Activated CD4-positive, CD25-positive, alpha-beta regulatory T cell treated with anti-CD3 and anti-CD28 coated beads, Interleukin-2, amount 50 U/mL, for 72 hours (primary cell): Measurements from ENCODE around the gene MCC.

Experiments
- DNase-seq: peaks from one replicate; pipeline ENCODE4 v3.0.0; 2021

MCC gene

DNA sequence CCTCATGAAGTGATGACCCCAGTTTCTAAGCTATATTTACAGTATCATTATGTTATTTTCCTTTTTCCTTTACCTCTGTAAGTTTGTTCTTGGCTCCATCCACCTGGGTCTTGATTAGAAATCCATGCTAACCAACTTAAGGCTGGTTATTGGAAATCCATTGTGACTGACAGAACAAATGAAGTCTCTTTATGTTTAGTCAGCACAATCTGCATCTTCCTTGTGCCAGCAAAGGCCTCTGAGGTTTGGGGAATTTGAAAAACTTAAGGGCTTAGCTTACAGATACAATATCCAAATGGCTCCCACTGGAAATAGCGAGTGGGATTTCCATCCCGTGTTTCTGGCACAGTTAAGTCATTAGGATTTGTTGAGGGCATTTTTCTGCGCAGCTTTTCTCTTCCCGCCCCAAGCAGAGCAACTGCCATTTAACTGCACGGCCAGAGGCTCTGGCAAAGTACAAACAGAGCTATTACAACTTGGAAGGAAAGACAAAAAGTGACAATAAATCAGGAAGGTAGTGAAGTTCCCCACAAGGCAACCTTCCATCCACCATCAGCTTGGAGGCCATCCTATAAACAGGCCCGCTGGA lies 447.5 kb downstream of the MCC start:
- DNase-seq, result no peak

DNA sequence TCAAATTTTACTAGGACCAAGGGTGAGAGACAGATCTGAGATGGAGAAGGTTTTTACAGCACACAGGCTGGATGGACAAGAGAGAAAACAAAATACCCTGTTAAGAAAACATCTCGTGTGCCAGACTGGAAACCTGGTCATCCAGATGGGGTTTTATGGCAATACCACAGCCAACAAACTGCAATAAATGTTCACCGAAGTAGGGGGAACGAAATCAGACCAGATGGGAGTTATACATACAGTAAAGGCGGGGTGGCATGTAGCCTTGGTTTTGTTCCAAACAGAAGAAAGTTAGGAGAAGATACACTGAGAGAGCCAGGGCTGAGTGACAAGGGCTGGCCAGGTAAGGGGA lies 448.3 kb downstream of the MCC start:
- no peak for DNase-seq

DNA sequence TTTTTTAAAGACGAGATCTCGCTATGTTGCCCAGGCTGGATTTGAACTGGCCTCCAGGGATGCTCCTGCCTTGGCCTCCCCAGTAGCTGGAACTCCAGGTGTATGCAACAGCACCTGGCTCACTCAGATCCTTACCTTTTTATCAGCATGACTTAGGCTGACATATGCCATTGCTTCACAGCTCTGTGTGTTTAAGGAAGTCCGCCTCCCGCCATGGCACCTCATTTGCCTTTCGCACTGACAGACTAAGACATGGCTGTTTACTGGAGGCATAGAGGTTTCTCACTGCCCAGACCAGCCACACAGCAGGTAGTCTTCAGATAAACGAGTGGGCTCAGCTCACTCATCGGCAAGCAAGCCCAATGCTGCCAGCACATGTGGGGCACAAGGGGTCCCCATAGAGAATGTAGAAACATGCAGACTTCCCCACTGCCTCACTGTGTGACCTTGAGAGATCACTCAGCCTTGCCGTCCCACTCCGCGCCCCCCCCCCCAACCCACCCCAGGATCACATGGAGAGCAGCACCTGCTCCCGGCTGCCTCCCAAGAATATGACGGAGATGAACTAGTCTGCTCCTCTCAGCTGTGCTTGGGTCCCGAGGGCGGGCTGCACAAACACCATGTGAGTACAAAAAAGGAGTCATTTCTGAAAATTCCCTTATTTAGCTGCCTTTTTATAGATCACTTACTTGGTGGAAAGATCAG lies 448.9 kb downstream of the MCC start:
- no peak for DNase-seq

DNA sequence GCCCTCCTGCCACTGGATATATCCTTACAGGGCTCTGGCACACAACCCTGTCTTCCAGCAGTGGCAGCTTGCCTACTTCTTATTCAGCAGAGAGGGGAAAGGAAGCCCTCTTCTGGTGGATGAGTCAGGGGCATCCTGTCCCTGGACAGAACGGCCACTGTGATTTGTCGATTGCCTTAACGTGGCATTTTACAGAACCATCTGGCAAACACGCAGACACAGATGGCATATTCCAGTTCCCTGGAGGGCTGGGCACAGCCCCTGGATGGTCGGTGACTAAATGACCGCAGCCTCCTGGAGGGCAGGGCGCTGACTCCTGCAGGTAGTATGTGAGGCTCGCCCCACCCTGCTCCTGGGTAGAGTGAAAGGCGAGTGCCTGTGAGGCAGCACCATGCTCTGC lies 449.5 kb downstream of the MCC start:
- DNase-seq, result no peak

DNA sequence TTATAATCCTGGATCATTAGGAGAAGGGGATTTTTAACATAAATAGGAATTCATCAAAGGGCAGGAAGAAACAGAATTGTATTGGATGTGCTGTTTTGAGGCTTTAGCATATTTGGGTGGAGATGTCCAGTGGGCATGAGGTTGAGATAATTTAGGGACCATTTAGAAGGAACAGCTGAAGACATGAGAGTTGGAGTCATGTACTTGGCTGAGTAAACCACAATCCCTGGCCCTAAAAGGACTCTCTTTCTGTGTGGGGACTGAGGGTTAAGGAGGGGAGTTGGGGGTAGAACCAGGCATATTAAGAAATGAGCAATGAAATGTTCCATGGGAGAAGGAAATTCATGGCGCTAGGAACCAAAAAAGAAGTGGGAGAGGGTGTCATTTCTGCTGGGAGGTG lies 450.1 kb downstream of the MCC start:
- DNase-seq, result no peak

DNA sequence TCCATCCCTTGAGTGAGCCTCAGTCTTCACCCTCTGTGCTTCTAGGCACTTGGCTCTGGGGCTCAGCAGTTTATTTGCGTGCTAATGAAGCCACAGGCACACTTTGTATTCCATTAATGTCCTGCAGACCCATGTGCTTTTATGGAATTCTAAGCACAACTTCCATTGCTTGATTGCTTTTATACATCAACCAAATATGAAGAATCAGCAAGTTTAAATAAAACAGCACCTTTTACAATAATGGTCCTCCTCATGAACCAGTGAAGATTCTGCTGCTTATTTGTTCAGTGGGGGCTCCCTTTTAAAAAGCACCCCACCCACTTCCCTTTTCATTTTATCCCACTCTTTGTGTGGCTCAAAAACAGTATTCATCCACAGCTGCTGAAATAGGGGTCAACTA lies 451.4 kb downstream of the MCC start:
- no peak for DNase-seq

DNA sequence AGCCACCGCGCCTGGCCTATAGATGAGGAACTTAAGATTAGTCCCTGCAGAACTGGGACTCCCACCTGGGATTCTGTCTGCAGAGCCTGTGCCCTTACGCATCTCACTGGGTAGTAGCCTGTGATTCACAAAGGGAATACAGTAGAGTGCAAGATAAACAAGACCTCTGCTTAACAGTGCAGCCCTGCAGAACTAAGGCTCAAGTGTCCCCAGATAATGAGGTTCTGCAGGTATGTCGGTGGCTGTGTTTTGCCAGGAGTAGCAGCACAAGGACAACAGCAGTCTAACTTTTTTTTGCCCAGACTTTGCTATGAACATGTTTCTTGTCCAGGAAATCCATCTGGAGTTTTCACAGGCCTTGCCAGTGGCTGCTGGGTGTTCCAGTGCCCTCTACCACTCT lies 451.9 kb downstream of the MCC start:
- no peak for DNase-seq

DNA sequence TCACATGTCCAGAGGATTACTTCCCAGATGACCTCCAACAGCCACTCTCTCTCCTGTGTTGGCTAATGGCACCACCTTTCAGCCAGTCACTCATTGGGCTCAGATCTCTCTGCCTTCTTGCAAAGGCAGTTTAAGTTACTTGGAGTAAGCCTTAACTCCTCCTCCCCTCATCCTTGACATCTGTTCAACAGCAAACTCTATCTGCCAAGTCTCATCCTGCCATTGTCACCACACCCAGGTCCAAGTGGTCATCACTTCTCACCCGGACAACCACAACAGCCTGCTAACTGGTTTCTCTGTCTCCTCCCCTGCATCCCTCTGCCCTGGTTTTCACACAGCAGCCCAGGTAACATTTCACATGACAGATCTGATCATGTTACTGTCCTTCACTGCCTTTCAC lies 453.2 kb downstream of the MCC start:
- no peak for DNase-seq

DNA sequence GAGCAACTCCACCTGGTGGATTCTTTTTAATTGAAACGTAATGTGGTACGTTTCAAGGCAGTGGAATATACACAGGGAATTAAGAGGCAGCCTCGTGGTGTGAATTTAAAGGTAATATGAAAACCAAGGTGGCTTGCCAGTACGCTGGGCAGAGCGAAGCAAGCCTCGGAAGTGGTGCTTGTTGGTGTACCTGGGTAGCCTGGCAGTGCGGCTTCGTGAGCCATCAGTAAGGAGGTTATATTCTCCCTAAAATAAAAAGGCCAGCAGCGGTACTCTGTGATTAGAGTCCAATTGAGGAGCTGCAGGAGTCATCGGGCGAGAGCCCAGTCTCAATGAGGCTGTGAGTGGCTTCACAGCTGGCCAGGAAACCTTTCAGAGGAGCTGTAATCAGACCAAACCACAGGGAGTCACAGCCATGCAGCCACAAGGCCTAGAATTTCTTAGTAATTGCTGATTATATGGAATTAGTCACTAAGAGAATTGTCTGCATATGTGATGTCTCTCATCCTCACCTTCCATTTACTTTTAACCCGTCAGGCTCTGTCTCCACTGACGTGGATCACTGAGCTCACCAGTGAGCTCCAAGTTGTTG lies 454.0 kb downstream of the MCC start:
- DNase-seq, result no peak

DNA sequence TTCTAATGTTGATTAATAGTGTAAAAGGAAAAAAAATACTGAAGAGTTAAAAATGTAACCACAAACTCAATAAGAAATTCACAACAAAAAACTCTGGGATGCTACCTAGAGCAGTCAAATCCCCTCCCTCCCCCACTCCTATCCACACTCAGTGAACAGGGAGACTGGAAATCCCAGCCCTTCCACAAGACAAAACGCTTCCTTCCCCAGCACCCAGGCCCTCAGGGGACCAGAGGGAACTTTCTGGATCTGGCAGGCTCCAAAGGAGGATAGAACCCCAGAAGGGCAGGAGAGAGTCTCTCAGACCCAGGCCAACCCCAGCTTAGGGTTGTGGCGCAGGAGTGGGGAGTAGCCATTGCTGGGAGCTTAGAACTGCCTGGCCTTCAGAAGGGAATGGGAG lies 456.7 kb downstream of the MCC start:
- no peak for DNase-seq

DNA sequence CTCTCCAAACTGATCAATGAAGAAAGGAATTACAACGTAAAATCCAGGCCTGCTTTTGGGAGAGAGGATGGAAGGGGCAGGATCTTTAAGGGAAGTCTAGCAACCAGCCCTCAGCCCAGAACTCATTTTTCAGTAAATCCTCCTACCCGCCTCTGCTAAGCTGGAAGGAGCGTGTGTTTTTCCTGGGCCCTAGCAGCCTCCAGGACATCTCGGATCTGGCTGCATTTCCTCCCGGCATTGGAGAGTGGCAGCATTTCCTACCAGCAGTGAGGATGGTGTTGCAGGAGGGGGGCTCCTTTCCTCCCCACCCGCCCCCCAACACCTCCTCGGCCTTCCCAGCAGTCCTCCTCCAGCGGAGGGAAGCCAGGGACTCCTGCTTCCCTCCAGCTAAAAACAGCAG lies 457.1 kb downstream of the MCC start:
- DNase-seq, result no peak

DNA sequence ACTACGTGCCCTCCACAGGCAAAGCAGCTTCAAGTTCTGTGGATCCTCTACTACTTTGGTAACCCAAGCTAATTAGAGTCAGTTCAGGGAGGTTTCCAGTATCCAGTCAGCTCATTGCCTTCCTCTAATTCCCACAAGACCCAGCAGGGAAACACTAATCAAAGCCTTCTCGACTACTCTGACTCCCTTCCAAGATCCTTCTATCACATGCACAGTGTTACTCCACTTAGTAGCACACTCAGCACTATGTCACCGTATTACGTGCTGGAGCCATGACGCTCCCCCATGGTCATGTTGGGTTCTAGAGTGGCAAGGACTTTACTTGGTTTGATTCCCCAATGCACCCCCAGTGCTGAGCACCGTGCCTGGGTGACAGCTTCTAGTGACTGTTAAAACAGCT lies 458.6 kb downstream of the MCC start:
- no peak for DNase-seq

DNA sequence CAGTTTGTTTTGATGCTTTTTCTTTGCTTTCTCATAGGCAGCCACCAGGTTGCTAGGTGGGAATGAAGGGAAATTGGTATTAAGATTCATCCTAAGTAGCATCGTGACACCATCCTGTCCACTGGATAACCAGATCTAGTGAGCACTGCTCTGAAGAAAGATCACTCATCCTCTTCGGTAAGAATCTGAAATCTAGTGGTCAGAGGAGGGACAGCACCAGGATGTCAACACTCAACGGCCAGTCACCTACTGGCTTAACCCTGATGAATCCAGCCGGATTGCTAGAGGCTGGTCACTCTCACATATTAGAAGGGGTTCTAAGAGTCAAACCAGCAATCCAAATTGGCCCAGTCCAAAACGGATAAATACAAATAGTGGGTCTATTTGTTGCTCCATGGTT lies 460.8 kb downstream of the MCC start:
- no peak for DNase-seq

DNA sequence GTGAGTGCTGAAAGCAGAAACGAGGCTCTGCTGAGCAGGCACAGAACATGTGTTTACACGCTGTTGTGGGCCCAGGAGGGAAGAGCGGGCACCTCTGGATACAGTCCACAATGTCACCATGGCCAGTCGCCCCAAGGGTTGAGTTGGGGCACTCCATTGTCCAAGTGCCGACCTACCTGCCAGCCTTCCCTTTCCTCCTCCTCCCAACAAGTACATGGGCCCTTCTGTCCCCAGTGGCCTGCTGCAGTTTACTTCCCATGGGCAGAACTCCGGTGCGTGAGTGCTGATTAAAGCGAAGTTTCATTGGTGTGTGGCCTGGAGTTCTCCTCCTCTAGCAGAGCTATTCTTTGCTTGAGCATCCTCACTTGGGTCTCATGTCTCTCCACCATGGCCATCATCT lies 461.2 kb downstream of the MCC start:
- no peak for DNase-seq

DNA sequence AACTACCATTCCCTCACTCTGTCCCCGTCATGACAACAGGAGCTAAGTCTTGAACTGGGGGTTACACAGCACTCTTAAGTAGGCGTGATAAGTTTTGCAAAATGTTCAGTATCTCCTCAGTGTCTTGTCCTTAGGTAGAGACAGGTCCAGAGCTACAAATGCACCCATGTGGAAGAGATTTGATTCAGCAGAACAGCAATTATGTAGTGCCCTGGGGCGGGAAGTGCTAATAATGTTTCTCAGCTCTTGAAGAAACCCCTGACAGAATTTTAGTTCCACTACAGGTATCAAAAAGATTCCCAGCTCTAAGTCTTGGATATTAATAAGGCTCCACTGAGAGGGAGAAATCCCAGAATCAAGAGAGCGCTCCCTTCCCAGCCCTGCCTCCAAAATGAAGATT lies 462.0 kb downstream of the MCC start:
- DNase-seq, result no peak

DNA sequence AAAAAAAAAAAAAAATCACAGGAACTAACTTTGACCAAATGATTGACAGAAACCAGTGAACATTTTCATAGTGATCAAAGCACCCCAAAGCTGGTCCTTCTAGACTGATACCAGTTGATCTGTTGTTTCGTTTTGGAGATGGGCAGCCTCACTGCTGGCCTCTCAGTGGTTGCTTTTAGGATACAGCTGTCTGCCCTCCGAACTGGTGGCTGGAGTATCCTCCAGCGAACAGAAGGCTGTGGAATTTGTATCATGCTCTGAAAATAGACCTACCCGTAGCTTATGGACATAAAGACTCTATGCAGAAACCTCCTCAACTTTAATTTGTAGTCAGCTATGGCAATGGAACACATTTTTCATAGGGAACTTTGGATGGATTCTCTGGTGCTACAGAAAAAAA lies 462.7 kb downstream of the MCC start:
- no peak for DNase-seq

DNA sequence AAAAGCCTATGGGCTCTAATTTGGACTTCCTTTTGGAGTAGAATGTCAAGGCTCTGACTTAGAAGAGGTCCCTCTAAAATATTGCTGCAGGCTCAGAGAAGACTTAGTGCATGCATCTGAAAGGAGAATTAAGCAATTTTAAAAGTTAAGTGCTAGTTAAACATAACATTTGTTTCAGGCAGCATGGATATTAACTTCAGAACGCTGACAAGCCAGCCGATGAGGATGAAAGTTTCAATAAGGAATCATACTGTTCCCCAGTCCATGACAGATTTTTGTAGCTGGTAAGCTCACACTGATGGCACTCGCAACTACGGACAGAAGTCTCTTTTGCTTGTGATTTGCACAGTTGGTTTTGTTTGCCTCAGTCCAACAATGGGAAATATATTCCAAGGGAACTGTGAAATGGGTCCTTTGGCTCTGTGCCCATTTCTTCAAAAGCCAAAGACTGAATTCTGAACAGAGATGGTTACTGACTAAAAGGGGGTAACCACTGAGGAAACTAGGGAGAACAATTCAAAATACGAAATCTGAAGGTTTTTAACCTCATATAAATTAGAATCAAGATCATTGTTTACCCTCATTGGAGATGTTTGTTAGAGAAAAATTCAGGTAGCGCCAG lies 464.1 kb downstream of the MCC start:
- no peak for DNase-seq

DNA sequence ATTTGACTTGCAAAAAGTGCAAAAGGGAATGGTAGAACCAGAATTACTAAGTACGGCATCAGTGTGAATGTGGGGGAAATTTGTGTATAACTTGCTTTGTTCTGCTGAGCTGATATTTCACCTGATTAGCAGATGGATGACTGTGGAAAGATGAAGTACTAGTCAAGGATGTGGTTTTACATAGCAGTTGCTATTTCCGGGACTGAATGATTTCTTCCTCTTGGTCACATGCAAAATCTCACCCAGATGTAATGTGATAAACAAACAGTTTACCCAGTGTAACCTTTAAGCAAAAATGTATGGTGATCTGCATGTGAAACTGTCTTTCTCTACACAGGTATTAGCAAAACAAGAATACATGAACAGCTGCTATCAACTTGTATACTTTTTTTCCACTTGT lies 465.6 kb downstream of the MCC start:
- no peak for DNase-seq

DNA sequence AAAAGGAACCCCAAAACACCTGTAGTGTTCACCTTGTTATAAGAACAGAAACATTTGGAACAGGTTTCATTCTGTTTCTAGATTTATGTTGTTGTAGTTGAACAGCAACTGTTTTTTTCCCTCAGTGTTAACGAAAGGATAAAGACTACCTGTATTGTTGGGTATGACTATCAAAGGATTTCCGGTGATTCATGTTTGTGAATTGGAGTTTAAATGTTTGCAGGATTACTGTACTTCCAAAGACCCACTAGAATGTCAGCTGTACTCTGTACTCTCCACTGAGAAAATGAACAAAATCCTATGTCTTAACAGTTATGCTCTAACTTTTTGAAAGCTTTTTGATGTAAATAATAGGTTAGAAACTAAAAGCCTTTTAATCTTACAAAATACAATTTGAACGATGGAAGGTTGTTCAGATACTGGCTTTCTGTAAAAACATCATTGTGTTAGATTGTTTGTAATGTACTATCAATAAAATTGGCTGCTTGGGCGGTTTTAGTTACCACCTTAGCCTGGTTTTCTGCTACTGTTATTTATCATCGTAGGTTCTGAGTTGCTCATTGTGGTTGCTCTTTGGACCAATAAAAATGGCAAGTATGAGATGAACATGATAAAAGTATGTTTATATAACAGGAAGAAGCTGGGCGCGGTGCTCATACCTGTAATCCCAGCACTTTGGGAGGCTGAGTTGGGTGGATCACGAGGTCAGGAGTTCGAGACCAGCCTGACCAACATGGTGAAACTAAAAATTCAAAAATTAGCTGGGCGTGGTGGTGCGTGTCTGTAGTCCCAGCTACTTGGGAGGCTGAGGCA lies 467.6 kb downstream of the MCC start:
- DNase-seq, result no peak

DNA sequence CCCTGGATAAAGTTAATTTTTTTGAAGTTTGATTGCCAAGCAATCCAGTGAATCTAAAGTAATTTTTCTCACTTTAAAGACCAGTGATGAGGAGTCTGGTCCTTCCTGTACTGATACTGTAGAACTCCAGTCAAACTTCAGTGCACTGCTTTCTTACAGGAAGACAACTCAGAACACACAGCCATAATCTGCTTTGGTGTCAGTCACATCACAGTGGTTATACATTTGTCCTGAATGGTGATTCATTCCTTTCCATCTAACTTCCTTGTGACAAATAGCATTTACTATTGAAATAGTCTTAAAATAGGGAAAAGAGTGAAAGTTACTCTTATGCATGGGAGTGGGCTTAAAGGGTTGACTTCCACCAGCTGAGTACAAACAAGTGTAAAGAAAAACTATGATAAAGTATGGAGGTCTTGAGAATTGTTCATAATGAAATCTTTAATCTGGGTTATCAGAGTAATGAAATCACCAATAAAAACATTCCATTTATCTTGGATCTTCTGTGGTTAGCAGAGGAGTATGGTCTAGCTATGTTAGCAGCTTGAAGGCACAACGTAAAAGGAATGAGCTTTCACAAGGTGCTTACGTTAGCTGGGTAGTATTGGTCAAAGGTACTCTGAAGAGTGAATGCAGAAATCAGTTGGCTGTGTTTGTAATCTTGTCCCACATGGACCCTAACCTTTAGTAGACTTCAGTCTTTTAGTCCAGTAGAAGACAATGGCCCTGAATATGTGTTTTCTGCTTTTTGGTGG lies 470.2 kb downstream of the MCC start:
- no peak for DNase-seq

DNA sequence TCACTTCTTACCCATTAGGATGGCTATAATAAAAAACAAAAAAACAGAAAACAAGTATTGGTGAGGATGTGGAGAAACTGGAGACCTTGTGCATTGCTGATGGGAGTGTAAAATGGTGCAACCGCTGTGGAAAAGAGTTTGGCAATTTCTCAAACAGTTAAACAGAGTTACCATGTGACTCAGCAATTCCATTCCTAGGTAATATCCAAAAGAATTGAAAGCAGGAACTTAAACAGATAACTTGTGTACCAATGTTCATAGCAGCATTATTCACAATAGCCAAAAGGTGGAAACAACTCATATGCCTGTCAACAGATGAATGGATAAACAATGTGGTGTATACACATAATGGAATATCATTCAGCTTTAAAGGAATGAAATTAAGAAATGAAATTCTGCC lies 482.8 kb downstream of the MCC start:
- no peak for DNase-seq

DNA sequence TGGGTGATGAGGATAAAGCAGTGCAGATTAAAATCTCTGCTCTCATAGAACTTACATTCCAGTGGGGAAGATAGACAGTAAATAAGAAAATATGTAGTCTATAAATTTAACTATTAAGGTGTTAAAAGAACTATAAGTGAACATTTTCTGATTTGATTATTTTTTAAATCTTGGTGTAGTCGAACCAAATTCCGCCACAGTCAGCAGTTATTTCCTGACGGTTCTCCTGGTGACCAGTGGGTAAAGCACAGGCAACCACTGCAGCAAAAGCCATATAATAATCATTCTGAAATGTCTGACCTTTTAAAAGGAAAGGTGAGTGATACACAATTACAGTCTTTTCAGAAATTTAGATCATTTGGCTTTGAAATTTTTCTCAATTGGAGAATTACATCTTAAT lies 484.5 kb downstream of the MCC start:
- DNase-seq, result no peak

DNA sequence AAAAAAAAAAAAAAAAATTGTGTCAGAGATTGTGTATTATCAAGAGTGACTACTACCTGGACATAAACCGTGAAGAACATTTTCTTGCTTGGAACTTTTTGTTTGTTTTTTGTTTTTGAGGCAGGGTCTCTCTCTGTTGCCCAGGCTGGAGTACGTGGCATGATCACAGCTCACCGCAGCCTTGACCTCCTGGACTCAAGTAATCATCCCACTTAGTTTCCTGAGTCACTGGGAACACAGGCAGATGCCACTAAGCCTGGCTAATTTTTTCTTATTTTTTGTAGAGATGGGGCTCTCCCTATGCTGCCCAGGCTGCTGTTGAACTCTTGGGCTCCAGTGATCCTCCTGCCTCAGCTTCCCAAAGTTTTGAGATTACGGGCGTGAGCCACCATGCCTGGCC lies 485.8 kb downstream of the MCC start:
- no peak for DNase-seq
